ENCODE results near the gene TSPAN31.

The TSPAN31 gene

GRCh38 chr12:57716305-57716704, 28.5 kb upstream of the TSPAN31 start:
- ChIA-PET CTCF (interaction anchor here (0.7 to 1.9 kb wide), 2 partner anchors 10 to 315 kb away, joined by 4 to 7 read pairs; no protein-coding TSS in a partner anchor), POLR2A (no interaction called here)
- Histone ChIP-seq H3K4me3 (ENCODE audit: low read depth, low read length) (no peak overlapping the region), H3K36me3 (ENCODE audit: control insufficient read depth in 2 of 2, insufficient read depth in 1 of 2, low read length in 2 of 2) (peaks cover 11 to 59% of the 10 kb centered on the region in 2 experiments; a peak in 2 of 3 replicates), H3K4me1 (ENCODE audit: control insufficient read depth, insufficient read depth, low read length) (no peaks in the 10 kb centered on the region), H3K9me3 (ENCODE audit: control insufficient read depth, insufficient read depth, low read depth, low read length) (no peaks in the 10 kb centered on the region), H3K27ac (ENCODE audit: extremely low read depth, low read depth, low read length) (no peak overlapping the region)
- TF ChIP-seq YY1 (tag by site-specific recombination; IDR thresholded peaks at IDR 0.05), result no peak

- no peaks in the 10 kb centered on the region for H3K9me3 ChIP-seq (ENCODE audit: control insufficient read depth, insufficient read depth, low read depth, low read length)
- H3K27ac ChIP-seq (ENCODE audit: extremely low read depth, low read depth, low read length), result no peak overlapping the region
- no peaks in the 10 kb centered on the region for H3K4me1 ChIP-seq (ENCODE audit: control insufficient read depth, insufficient read depth, low read length)
- ChIA-PET CTCF (interaction anchor here (1.0 to 1.9 kb wide), 2 partner anchors 9 to 10 kb away, joined by 3 to 7 read pairs; no protein-coding TSS in a partner anchor), POLR2A (no interaction called here)
- no peak overlapping the region for H3K4me3 ChIP-seq (ENCODE audit: low read depth, low read length)
- peaks cover 14 to 65% of the 10 kb centered on the region in 2 experiments; a peak in 2 of 3 replicates for H3K36me3 ChIP-seq (ENCODE audit: control insufficient read depth in 2 of 2, insufficient read depth in 1 of 2, low read length in 2 of 2)
- no peak for TF ChIP-seq ZNF341 (tag by site-specific recombination; IDR thresholded peaks at IDR 0.05; ENCODE audit: low read depth)
- TF ChIP-seq ZNF529 (tag by site-specific recombination; IDR thresholded peaks at IDR 0.05; ENCODE audit: insufficient replicate concordance), result no peak
Observed at GRCh38 chr12:57717131-57717530, 27.7 kb upstream of the TSPAN31 start.

GRCh38 chr12:57717846-57718640, 26.8 kb upstream of the TSPAN31 start:
- POLR2A ChIA-PET, result interaction anchor here (0.7 kb wide), 1 partner anchor 8 kb away, joined by 3 read pairs; no protein-coding TSS in a partner anchor

GRCh38 chr12:57718641-57719528, 26.0 kb upstream of the TSPAN31 start:
- CTCF ChIA-PET, result interaction anchor here (0.6 to 0.7 kb wide), 2 partner anchors 18 to 104 kb away, joined by 3 read pairs; no protein-coding TSS in a partner anchor
- TF ChIP-seq CTCF (tag by site-specific recombination; IDR thresholded peaks at IDR 0.05), result no peak
- TF ChIP-seq ZNF426 (tag by site-specific recombination; IDR thresholded peaks at IDR 0.05), result no peak
- TF ChIP-seq MEIS1 (CRISPR knock-in tag; IDR thresholded peaks at IDR 0.05; ENCODE audit: borderline replicate concordance), result no peak
- no peak for TF ChIP-seq ZNF2 (tag by site-specific recombination; IDR thresholded peaks at IDR 0.05)
- TF ChIP-seq ZSCAN4 (tag by site-specific recombination; IDR thresholded peaks at IDR 0.05), result no peak
- TF ChIP-seq ZNF148 (tag by site-specific recombination; IDR thresholded peaks at IDR 0.05; ENCODE audit: borderline replicate concordance), result no peak

More at GRCh38 chr12:57717846-57718640, 26.8 kb upstream of the TSPAN31 start:
- no peaks in the 10 kb centered on the region for H3K4me1 ChIP-seq (ENCODE audit: control insufficient read depth, insufficient read depth, low read length)
- peaks cover 14 to 62% of the 10 kb centered on the region in 2 experiments; a peak in 2 of 3 replicates for H3K36me3 ChIP-seq (ENCODE audit: control insufficient read depth in 2 of 2, insufficient read depth in 1 of 2, low read length in 2 of 2)
- no peak overlapping the region for H3K4me3 ChIP-seq (ENCODE audit: low read depth, low read length)
- TF ChIP-seq ZNF660 (tag by site-specific recombination; IDR thresholded peaks at IDR 0.05) (no peak), ZNF513 (tag by site-specific recombination; IDR thresholded peaks at IDR 0.05) (peak; percentile 91), ELK4 (IDR thresholded peaks at IDR 0.05; ENCODE audit: borderline replicate concordance, low read depth, low read length) (no peak)
- H3K27ac ChIP-seq (ENCODE audit: extremely low read depth, low read depth, low read length), result no peak overlapping the region
- no peaks in the 10 kb centered on the region for H3K9me3 ChIP-seq (ENCODE audit: control insufficient read depth, insufficient read depth, low read depth, low read length)
- CTCF ChIA-PET, result interaction anchor here (0.7 to 1.0 kb wide), 2 partner anchors 11 to 86 kb away, joined by 3 read pairs; no protein-coding TSS in a partner anchor

More at GRCh38 chr12:57718641-57719528, 26.0 kb upstream of the TSPAN31 start:
- Histone ChIP-seq H3K9me3 (ENCODE audit: control insufficient read depth, insufficient read depth, low read depth, low read length) (no peaks in the 10 kb centered on the region), H3K27ac (ENCODE audit: extremely low read depth, low read depth, low read length) (no peak overlapping the region), H3K4me1 (ENCODE audit: control insufficient read depth, insufficient read depth, low read length) (no peaks in the 10 kb centered on the region), H3K4me3 (ENCODE audit: low read depth, low read length) (no peak overlapping the region), H3K36me3 (ENCODE audit: control insufficient read depth in 2 of 2, insufficient read depth in 1 of 2, low read length in 2 of 2) (peaks cover 14 to 62% of the 10 kb centered on the region in 2 experiments; a peak in 2 of 3 replicates)
- POLR2A ChIA-PET, result no interaction called here
